H1 (cell line): Measurements from ENCODE around the gene NPIPB6. TPM values are rescaled to one million over a fixed set of nuclear protein-coding genes. Genes with fewer than 3 reads are reported as not detected.
"Not testable (repeated sequence)": the region's sequence is repeated elsewhere in the genome, so short reads cannot be mapped to it uniquely, and the experiment has no call there.

Experiments used
- CTCF ChIA-PET: fragments of 300-600 bp; sonication (Branson Sonifier 250); formaldehyde crosslinking; loops from one replicate; lab custom pipeline; 2021; ENCODE audit not compliant: partially characterized antibody; lab: Charles Lee
- POLR2A ChIA-PET: fragments of 300-600 bp; sonication (Branson Sonifier 250); formaldehyde crosslinking; loops from one replicate; lab custom pipeline; 2021; ENCODE audit warnings: inconsistent platforms; ENCODE audit not compliant: partially characterized antibody; lab: Charles Lee
- DNase-seq, 2 experiments: peaks; one replicate each; pipeline versions ENCODE4 v3.0.0 to v3.0.0-alpha.2; 2010 to 2022; ENCODE audit warnings: low spot score in 2 of 2, low read depth in 1 of 2, mixed read lengths in 1 of 2
- FAIRE-seq: peaks from 2 replicates; lab custom pipeline; 2011; peaks lifted over from hg19 to GRCh38; lab: Jason Lieb, UNC
- H2AFZ ChIP-seq: 2 replicates; pipeline ENCODE4 v1.8.1; 2012; ENCODE audit warnings: low read length, inconsistent platforms
- H2AK5ac ChIP-seq: 2 replicates; pipeline ENCODE4 v1.6.1; 2013; ENCODE audit warnings: low read depth, low read length
- H2BK120ac ChIP-seq: replicated peaks from 2 replicates; pipeline ENCODE3; 2013; ENCODE audit warnings: low read depth, low read length, inconsistent platforms
- H2BK12ac ChIP-seq: 2 replicates; pipeline ENCODE4 v1.6.1; 2013; ENCODE audit warnings: low read depth, low read length
- H2BK15ac ChIP-seq: 2 replicates; pipeline ENCODE4 v1.6.1; 2013; ENCODE audit warnings: low read length
- H2BK20ac ChIP-seq: 2 replicates; pipeline ENCODE4 v1.6.1; 2013; ENCODE audit warnings: low read length
- H2BK5ac ChIP-seq: 2 replicates; pipeline ENCODE4 v1.6.1; 2013; ENCODE audit warnings: low read depth, low read length
- H3K14ac ChIP-seq: 2 replicates; pipeline ENCODE4 v1.6.1; 2013; ENCODE audit warnings: inconsistent platforms; ENCODE audit not compliant: insufficient read length
- H3K18ac ChIP-seq: 2 replicates; pipeline ENCODE4 v1.6.1; 2013; ENCODE audit warnings: low read length; ENCODE audit errors: extremely low read depth
- H3K23ac ChIP-seq: 2 replicates; pipeline ENCODE4 v1.6.1; 2013; ENCODE audit warnings: inconsistent platforms; ENCODE audit not compliant: insufficient read length
- H3K23me2 ChIP-seq: 2 replicates; pipeline ENCODE4 v1.6.1; 2013; ENCODE audit warnings: low read depth, low read length
- H3K27ac ChIP-seq: 2 replicates; pipeline ENCODE4 v1.6.1; 2011; ENCODE audit warnings: low read depth, low read length, inconsistent platforms
- H3K27me3 ChIP-seq, 4 experiments: replicated peaks in 1 of 4; 1 replicate in 1 of 4; 2 replicates in 3 of 4; pipeline versions ENCODE4 v1.6.1 to v1.8.1; 2011 to 2013; ENCODE audit warnings: low read length in 3 of 4, mild to moderate bottlenecking in 3 of 4, inconsistent platforms in 2 of 4, mixed read lengths in 2 of 4, moderate library complexity in 1 of 4; ENCODE audit not compliant: control insufficient read depth in 3 of 4, insufficient read depth in 3 of 4; ENCODE audit errors: extremely low read depth in 1 of 4
- H3K36me3 ChIP-seq, 4 experiments: 2 replicates each; pipeline versions ENCODE4 v1.6.1 to v1.8.1; 2011 to 2013; ENCODE audit warnings: mild to moderate bottlenecking in 4 of 4, low read length in 3 of 4, moderate library complexity in 2 of 4, control low read depth in 1 of 4, inconsistent platforms in 1 of 4; ENCODE audit not compliant: insufficient read depth in 4 of 4, control insufficient read depth in 2 of 4
- H3K4ac ChIP-seq: replicated peaks from 2 replicates; pipeline ENCODE3; 2013; ENCODE audit warnings: low read length, low read depth, mixed read lengths, inconsistent platforms; ENCODE audit not compliant: insufficient read length
- H3K4me1 ChIP-seq, 4 experiments: replicated peaks in 1 of 4; 1 replicate in 1 of 4; 2 replicates in 3 of 4; pipeline versions ENCODE4 v1.6.1 to v1.8.1; 2011 to 2013; ENCODE audit warnings: low read length in 3 of 4, inconsistent platforms in 2 of 4, mixed read lengths in 1 of 4; ENCODE audit not compliant: insufficient read depth in 4 of 4, control insufficient read depth in 3 of 4
- H3K4me2 ChIP-seq, 2 experiments: 2 replicates each; pipeline versions ENCODE4 v1.6.1 to v1.8.1; 2011 to 2013; ENCODE audit warnings: low read depth in 2 of 2, low read length in 2 of 2, control low read depth in 1 of 2, inconsistent platforms in 1 of 2, mild to moderate bottlenecking in 1 of 2; ENCODE audit not compliant: insufficient read depth in 1 of 2
- H3K4me3 ChIP-seq, 4 experiments: fragments of 200-600, 300-600 bp in 1 of 4; sonication (generic), shearing (Covaris generic), sonication (Bioruptor Twin) in 1 of 4; 2 replicates each; pipeline versions ENCODE4 v1.5.1 to v1.8.1; 2011 to 2016; ENCODE audit warnings: low read length in 4 of 4, low read depth in 3 of 4, control low read depth in 2 of 4, inconsistent platforms in 2 of 4, mild to moderate bottlenecking in 2 of 4, mixed read lengths in 1 of 4, moderate library complexity in 1 of 4; ENCODE audit not compliant: insufficient read depth in 2 of 4; ENCODE audit errors: extremely low read depth in 1 of 4
- H3K56ac ChIP-seq: replicated peaks from 2 replicates; pipeline ENCODE3; 2013; ENCODE audit warnings: low read depth, mild to moderate bottlenecking, mixed read lengths, low read length, inconsistent platforms; ENCODE audit not compliant: insufficient read length
- H3K79me1 ChIP-seq: 2 replicates; pipeline ENCODE4 v1.6.1; 2013; ENCODE audit warnings: low read depth, low read length, control low read depth
- H3K79me2 ChIP-seq, 2 experiments: 2 replicates each; pipeline versions ENCODE4 v1.6.1 to v1.8.1; 2012 to 2013; ENCODE audit warnings: low read length in 2 of 2, mild to moderate bottlenecking in 2 of 2, inconsistent platforms in 1 of 2; ENCODE audit not compliant: insufficient read depth in 2 of 2, control insufficient read depth in 1 of 2
- H3K9ac ChIP-seq, 4 experiments: replicated peaks in 1 of 4; 1 replicate in 1 of 4; 2 replicates in 3 of 4; pipeline versions ENCODE4 v1.6.1 to v1.8.1; 2011 to 2013; ENCODE audit warnings: low read depth in 3 of 4, low read length in 3 of 4, control low read depth in 2 of 4, mild to moderate bottlenecking in 2 of 4, moderate library complexity in 2 of 4, inconsistent platforms in 1 of 4; ENCODE audit errors: extremely low read depth in 1 of 4
- H3K9me3 ChIP-seq, 2 experiments: 2 replicates each; pipeline versions ENCODE4 v1.6.1 to v1.8.1; 2012 to 2013; ENCODE audit warnings: mild to moderate bottlenecking in 2 of 2, moderate library complexity in 2 of 2, control low read depth in 1 of 2, inconsistent platforms in 1 of 2, low read depth in 1 of 2, low read length in 1 of 2, mixed read lengths in 1 of 2; ENCODE audit not compliant: insufficient read depth in 2 of 2
- H4K20me1 ChIP-seq, 2 experiments: replicated peaks in 1 of 2; 2 replicates each; pipeline versions ENCODE3 to v1.8.1; 2011 to 2013; ENCODE audit warnings: inconsistent platforms in 2 of 2, low read length in 2 of 2, mild to moderate bottlenecking in 1 of 2; ENCODE audit not compliant: insufficient read depth in 2 of 2, control insufficient read depth in 1 of 2
- H4K5ac ChIP-seq: 2 replicates; pipeline ENCODE4 v1.6.1; 2013; ENCODE audit warnings: low read length, low read depth, mixed read lengths, inconsistent platforms; ENCODE audit not compliant: insufficient read length
- H4K8ac ChIP-seq: 2 replicates; pipeline ENCODE4 v1.8.0; 2013; ENCODE audit warnings: mild to moderate bottlenecking, moderate library complexity, low read length, inconsistent platforms; ENCODE audit not compliant: insufficient read depth; ENCODE audit errors: extremely low read depth
- H4K91ac ChIP-seq: replicated peaks from 2 replicates; pipeline ENCODE3; 2013; ENCODE audit warnings: low read length, mixed read lengths, inconsistent platforms; ENCODE audit not compliant: insufficient read length
- WGBS, 2 experiments: shearing (Covaris generic) in 1 of 2; methylation state at CpG; one replicate each; pipeline versions ENCODE4 v1.1.6 to v1.1.7; 2013 to 2015; ENCODE audit warnings: low lambda C conversion rate in 2 of 2, mixed read lengths in 2 of 2, inconsistent platforms in 1 of 2, low coverage in 1 of 2, missing lambda C conversion rate in 1 of 2; ENCODE audit not compliant: insufficient replicate concordance in 2 of 2, insufficient coverage in 1 of 2, insufficient read length in 1 of 2; ENCODE audit errors: extremely low coverage in 1 of 2, missing lambda C conversion rate in 1 of 2; 5-methylcytosine and 5-hydroxymethylcytosine counted together
- polyA plus RNA-seq, 7 experiments: library from polyadenylated mRNA; depleted of rRNA in 3 of 7; stranded (reverse) in 5 of 7; unstranded in 2 of 7; fragments of >200 nt in 5 of 7; fragments of 200-250 nt in 2 of 7; gene quantifications; 1 replicate in 5 of 7; 2 replicates in 1 of 7; 4 replicates in 1 of 7; pipeline versions ENCODE4 v1.2.1 to v1.2.3, GENCODE V29; 2011 to 2013; ENCODE audit warnings: missing spikeins in 2 of 7, mixed read lengths in 2 of 7
- total RNA-seq: library from RNA; stranded (reverse); fragmentation: NEBNext Ultra II Directional; extraction: Animal tissue kit (Norgen Biotek cat#: 25700); gene quantifications from 2 replicates; pipeline ENCODE4 v1.2.1, GENCODE V29; 2021

The NPIPB6 gene
- total and polyA plus RNA-seq, 2 of the 8 experiments (the other 6 are each of a cell fraction or from before 2014, with no cell fraction given): 0.83 to 1.9 TPM

GRCh38 chr16:28403220-28404072 is 40.1 kb upstream of the NPIPB6 start, which contains the start of gene EIF3CL:
Gene EIF3CL, minus strand, starts transcription at chr16:28403841. Its CDS starts 223 bp downstream, at chr16:28403618.
- H3K4ac ChIP-seq, H3K36me3 ChIP-seq, H3K9ac ChIP-seq, H3K56ac ChIP-seq, H3K4me1 ChIP-seq, H2BK120ac ChIP-seq, FAIRE-seq, H3K23me2 ChIP-seq, H3K18ac ChIP-seq, H2BK20ac ChIP-seq, H4K8ac ChIP-seq, H3K79me1 ChIP-seq, H2AK5ac ChIP-seq, CTCF ChIA-PET, H3K27me3 ChIP-seq, H3K23ac ChIP-seq, H3K9me3 ChIP-seq, H3K14ac ChIP-seq, H3K79me2 ChIP-seq, H4K91ac ChIP-seq, DNase-seq, H3K27ac ChIP-seq, H2BK5ac ChIP-seq, POLR2A ChIA-PET, H4K5ac ChIP-seq, H4K20me1 ChIP-seq, H2BK12ac ChIP-seq, H2AFZ ChIP-seq, H2BK15ac ChIP-seq: not testable (repeated sequence)
- peak within 1 kb of the TSS; percentile 33 to 53 (median 38); a peak in 5 of 8 replicates for H3K4me3 ChIP-seq
- H3K4me2 ChIP-seq: peak within 1 kb of the TSS in 1 of 2 experiments; percentile 51; a peak in 2 of 4 replicates
- no CpG with 5 or more reads among the region's 66 CpGs for whole genome bisulfite sequencing, 2 experiments
